HG02623 (cell line): ENCODE data around the gene TMEM132A.

Source experiments
- ATAC-seq: cut with Tn5 transposase; IDR thresholded peaks from one replicate; pipeline ENCODE4 v1.9.1; 2021; ENCODE audit warnings: moderate library complexity; ENCODE audit not compliant: unreplicated experiment

Gene TMEM132A

DNA sequence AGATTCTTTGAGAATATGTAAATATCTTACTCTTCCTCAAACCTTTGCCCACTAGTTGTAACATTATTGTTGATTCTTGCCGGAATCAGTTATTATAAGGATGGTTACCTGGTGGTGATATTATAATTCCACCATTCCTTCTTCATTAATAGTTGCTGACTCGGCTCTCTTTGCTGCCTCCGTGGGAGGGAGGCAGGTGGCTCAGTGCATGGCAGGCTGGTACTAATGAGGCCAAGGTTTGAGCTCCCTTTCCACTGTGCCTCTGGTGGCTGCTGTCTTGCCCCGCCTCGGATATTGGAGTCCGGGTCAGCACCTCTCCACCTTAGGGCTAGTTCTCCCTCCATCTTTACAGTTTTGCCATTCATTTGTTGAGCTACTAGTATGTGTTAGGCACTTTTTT is 59.9 kb downstream of the TMEM132A start:
- no peak for ATAC-seq

- no peak for ATAC-seq
Observed at GRCh38 chr11:60984636-60985035, 60.4 kb downstream of the TMEM132A start.

GRCh38 chr11:60985501-60985900 is 61.2 kb downstream of the TMEM132A start:
- ATAC-seq, result no peak

DNA sequence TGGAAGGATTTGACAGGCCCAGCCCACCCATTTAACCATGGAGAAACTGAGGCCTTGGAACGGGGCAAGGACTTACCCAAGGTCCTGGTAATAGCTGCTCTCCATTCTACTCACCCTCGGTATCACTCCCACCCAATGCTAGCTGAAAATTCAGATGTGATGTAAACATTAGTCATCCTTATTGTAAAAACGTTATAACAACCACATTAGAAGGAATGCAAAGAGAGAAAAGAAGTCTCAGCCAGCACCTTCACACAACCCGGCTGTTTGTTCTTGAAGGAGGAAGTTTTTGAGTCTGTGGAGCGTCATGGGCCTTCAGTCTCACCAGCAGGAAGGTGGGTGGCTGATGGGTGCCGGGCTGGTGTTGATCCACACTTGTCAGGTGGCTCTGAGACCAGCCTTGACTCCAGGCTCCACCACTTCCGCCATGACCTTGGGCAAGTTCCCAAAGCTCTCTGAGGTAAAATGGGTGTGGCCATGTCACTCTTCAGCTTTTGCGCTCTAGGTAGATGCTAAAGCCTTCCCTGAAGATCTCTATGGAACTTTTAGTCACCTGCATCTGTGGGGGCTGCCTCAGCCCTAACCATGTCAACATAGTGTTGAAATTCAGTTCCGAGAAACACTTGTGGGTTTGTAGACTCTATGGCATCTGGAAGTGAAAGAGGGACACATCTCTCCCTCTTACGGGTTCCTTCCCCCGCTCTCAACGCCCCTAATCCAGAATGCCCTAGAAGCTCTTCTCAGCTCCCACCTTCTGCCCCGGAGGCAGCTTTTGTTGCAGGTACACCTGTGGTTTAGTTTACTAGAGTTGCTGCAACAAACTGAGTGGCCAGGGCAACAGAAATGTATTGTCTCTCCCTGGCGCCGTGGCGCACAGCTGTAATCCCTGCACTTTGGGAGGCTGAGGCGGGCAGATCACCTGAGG is 62.0 kb downstream of the TMEM132A start:
- no peak for ATAC-seq
